Hippocampal formation (tissue), 2 donors: ENCODE results near the gene FAM50B.
A peak's percentile ranks its signal among the peaks of the same experiment; 100 is the strongest.

Experiments used
- DNase-seq, 2 donors: peaks; one replicate each; lab custom pipeline; 2025; lab: John Stamatoyannopoulos, UW

Gene FAM50B, protein sequence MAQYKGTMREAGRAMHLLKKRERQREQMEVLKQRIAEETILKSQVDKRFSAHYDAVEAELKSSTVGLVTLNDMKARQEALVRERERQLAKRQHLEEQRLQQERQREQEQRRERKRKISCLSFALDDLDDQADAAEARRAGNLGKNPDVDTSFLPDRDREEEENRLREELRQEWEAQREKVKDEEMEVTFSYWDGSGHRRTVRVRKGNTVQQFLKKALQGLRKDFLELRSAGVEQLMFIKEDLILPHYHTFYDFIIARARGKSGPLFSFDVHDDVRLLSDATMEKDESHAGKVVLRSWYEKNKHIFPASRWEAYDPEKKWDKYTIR

DNA sequence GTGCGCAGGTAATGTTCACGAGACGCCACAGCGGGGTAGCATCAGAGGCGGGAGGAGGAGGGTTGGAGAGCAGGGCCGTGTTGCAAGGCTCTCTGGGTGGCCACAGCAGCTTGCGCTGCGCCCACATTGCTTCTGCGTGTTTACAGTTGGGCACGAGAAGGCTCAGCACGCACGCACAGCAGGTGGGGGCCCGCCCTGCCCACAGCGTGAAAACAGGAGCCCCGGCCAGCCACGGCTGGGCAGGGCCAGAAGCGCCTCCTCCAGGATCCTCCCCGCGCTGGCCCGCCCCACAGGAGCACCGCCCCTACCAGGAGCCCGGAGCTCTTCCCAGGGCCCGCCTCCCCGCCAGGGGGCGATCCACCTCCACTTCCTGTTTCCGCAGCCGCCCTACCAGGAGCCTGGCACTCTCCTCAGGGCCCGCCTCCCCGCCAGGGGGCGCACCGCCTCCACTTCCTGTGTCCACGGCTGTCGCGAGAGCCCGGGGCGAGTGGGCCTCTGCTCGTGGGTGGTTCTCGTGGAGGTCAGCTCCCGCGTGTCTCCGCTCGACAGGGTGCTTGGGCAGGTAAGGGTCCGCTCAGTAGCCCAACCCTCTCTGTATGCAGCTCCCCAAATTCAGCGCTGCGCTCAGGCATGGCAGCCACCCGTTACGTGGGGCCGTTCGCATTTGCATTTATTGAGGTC lies at the start of gene FAM50B:
FAM50B (plus strand) TSS at position 449 of the 681 bp plus-strand sequence. CDS start 439 bp downstream, outside the sequence.
- DNase-seq, result peak; percentile 88 to 89

DNA sequence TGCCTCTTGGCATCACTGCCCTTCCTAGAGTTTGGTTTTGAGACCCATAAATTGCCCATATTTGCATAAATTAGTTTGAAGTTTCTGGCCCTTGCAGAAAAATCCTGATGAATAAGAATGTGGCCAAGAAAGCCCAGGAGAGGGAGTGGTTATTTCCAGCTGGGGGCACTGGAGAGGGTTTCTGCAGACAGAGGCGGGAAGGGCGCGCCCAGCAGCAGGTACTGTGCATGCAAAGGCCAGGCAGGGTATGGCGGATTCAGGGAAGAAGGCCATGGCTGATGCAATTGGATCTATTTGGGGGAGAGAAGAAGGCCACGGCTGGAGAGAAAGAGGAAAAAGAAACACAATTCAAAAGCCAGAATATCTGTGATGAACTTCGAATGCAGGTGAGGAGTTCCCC lies 49.5 kb upstream of the FAM50B start:
- DNase-seq, result no peak

DNA sequence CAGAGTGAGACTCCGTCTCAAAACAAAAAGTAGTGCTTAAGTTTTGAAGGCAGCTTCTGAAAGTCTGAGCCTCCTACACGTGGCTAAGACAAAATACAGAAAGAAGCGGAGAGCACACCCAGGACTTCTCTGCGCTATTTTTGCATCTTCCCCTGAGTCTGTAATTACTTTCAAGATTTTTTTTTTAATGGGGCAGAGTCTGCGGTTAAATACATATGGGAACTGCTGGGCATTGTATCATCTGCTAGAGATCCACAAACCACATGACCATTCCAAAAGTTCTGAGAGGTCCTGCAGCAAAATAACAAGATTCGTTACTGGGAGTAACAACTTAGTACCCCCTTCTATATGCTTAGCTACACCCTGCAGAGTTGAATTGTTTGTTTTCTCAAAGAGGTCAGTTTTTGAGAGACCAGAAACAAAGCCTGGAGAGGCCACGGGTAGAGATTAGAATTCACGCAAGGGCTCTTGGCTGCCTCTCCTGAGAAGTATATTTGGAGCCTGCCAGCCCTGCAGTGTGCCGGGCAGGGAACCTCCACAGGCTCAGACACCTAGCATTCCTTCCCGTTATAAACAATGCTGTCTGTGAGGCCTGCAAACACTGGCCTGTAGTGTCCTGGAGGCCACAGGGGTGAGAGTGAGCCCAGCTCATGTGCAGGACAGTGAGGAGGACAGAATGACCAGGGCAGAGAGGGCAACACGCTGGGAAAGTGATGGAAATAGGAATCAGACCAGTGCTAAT lies 48.2 kb upstream of the FAM50B start:
- no peak for DNase-seq

DNA sequence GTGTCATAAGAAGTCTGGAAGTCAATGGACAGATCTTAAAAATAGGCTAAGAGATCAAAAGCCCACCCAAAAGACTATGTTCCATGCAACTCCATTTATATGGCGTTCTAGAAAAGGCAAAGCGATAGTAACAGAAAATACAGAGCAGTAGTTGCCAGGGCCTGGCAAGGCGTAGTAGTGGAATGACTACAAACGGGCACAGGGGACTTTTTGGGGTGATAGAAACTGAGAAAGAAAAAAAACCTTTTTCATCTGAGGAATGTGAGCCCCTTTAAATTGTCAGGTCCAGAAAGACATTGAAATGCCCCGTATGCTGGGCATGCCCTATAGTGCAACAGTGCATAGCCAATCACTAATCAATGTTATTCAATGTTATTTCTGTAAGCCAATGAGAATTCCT lies 47.2 kb upstream of the FAM50B start:
- DNase-seq, result no peak

DNA sequence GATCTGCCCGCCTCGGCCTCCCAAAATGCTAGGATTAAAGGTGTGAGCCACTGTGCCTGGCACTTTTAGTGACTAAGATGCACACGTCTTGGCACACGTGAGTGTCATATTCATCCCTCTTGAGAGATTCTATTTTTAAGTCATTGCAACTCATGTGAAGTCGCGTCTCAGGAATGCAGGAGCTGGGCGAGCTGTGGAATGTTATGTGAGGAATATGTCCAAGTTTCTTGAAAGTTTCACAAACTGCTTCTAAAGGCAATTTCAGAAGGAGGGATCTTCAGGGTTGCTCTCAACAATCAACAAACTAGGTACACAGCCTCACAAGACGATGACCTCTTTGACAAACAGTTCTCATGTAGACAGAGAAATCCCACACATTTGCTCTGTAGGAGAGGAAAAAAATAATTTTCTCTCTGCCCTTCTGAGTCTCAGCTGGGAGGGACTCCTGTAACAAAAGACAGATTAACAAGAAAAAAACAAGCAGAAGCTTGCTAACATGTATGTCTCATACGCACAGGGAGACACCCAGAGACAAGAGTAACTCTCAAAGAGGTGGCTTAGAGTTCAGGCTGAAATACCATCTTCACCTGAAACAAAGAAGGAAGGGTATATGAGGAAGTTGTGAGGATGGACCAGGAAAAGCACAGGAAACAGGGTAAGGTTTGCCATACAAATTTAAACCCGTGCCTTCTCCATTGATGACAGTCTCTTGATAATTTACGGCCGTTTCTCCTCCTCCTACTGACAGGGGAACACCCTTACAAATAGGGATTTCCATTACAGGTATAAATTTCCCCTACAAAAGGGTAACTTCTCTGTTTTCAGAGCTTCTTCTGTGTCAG lies 45.3 kb upstream of the FAM50B start:
- DNase-seq, result no peak

DNA sequence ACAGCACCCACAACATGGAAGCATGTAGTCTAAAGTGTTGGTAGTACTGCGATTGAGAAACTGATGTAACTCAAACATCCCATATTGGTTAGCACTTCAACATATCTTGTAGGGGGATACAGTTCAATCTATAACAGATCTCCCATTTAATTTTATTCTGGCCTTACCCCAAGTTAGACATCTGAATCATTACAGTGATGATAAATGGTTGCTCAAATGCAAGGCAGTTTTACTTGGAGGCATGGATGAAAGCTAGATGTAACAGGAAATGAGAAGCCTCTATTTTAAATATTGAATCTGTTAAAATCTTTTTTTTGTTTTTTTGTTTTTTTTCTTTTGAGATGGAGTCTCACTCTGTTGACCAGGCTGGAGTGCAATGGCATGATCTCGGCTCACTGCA lies 44.2 kb upstream of the FAM50B start:
- DNase-seq, result no peak

DNA sequence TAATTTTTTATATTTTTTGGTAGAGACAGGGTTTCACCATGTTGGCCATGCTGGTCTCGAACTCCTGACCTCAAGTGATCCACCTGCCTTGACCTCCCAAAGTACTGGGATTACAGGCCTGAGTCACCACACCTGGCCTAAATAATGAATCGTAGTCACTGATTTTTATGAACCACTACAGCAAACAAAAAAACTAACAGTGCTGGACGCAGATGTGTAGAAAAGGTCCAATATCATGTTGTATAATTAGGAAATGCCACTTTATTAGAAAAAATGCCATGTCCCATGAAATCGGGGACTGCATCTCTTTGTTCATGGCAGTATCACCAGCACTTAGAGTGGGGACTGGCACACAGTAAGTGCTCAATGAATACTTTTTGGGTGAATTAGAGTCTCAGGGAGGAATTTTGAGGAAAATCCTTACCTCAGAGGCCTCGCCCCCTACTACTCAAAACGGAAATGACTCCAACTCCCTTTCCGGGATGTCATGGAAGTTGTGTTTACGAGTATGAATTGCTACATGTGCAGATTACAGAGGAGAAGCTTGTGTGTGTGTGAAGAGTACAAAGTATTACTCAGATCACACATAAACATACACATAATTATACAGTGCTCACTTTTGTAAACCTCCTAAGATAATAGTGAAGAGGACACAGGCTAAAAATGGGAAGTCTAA lies 43.6 kb upstream of the FAM50B start:
- no peak for DNase-seq

DNA sequence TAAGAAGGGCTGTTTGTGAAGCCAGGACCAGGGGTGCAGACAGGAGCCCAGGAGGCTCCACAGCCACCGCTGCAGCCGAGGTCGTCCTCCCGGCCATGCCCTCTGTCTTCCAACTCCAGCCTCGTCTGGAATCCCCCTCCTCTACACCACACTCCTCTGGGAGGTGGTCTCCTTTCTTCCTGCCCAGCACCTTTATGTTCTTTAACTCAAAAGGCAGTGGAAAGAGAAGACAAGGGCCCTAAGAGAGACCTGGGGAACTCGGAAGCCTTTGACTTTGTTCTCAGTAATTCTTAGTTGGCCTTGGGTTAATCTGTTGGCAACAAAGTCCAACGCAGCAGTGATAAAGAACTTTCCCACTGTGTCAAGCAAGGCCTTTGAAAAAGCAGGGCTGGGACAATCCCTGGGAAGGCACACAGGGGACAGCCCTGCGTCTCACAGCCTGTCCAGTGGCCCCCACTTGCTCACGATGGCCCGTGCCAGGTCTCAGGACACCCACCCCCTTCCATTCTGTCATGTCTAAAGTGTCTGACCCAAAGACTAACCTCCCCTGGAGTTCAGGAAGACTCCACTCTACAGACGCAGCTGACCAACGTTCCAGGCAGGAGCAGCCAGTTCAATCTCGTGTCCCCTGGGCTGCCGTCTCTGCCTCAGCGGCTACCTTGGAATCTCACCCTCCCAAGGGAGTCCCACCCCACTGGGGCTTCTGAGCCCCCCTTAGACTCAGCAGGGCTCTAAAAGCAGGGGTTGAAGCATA lies 42.8 kb upstream of the FAM50B start:
- no peak for DNase-seq

DNA sequence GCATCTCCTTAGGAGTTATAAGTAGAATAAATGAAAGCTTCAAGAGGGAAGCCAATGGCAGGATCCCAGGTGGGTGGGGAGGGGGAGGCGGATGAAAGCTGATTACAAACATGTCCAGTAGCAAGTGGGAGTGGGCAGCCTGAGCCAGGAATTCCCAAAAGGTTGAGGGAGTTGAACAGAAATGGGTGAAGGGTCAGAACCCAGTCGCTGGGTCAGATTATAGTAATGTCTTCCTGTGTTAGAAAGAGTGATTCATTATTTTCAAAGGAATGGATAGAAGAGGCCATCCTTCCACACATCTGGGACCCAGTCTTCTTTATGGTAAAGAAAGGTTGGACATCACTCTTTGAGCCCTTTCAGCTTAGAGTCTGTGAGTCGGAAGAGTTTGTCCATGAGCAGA lies 41.0 kb upstream of the FAM50B start:
- no peak for DNase-seq

DNA sequence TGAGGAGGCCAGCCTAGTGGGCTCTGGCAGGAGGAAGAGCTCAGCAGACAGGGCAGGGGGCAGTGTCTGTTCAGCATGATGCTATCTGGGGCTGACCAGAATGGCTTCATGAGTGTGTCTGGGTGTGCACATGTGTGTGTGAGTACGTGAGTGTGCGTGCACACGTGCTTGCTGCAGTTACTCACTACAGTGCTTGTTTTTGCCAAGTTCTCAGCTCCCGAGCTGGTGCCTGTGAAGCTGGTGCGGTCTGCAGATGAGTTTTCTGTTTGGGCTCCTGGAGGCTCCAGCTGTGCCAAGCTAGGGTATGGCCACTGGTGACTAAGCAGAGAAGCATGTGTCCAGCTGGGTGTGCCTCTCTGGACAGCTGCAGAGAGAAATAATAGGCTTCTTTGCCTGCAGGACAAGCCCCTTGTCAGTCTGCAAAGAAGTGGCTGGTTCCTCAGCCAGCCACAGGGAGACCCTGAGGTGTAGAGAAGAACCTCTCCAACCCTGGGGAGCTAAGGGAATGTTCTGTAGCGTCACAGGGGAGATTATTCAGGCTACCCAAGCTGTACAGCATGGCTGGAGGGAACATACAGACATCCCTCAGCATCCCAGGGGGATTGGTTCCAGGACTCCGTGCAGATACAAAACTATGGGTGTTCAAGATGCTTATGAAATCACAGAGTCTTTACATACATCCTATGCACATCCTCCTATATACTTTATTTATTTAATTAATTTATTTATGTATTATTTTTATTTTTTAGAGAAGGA lies 40.2 kb upstream of the FAM50B start:
- DNase-seq, result peak in 1 of 2 donors; percentile 23

DNA sequence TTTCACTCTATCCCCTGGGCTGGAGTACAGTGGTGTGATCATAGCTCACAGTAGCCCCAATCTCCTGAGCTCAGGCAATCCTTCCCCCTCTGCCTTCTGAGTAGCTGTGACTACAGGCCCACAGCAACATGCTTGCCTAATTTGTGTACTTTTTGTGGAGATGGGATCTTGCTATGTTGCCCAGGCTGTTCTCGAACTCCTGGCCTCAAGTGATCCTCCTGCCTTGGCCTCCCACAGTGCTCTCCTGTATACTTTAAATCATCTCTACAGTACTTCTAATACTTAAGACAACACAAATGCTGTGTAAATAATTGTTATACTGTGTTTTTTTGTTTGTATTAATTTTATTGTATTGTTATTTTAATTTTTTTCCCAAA lies 39.7 kb upstream of the FAM50B start:
- no peak for DNase-seq

DNA sequence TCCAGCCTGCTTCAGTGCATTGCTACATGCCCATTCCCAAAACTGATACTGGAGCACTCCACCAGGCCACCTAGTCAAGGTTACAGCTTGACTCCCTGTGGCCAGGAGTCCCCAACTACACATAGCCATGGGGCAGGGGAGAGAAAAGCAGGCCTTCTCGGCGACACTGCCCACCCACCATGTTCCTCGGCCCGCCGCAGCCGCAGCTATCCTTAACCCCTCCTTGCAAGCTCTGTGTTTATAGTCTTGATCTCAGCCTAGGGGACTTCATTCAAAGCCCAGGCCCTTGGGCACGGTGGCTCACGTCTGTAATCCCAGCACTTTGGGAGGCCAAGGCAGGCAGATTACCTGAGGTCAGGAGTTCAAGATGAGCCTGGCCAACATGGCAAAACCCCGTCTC lies 39.2 kb upstream of the FAM50B start:
- no peak for DNase-seq

DNA sequence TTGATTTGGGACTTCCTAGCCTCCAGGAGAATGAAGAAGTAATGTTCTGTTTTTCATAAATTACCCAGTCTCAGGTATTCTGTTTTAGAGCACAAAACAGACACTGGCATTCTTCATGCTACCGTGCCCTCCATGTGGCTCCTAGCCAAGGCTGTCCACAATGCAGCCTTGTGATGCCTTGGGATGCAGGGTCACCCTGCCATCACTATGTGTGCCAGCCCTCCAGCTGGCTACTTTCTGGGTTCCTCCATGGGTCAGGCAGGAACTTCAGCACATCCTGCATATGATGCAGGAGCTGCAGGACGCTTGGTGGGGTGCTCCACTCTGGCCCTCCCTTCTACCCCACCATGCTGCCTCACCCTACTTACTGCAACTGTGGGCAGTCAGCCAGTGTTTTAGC lies 38.0 kb upstream of the FAM50B start:
- peak in 1 of 2 donors; percentile 25 for DNase-seq

DNA sequence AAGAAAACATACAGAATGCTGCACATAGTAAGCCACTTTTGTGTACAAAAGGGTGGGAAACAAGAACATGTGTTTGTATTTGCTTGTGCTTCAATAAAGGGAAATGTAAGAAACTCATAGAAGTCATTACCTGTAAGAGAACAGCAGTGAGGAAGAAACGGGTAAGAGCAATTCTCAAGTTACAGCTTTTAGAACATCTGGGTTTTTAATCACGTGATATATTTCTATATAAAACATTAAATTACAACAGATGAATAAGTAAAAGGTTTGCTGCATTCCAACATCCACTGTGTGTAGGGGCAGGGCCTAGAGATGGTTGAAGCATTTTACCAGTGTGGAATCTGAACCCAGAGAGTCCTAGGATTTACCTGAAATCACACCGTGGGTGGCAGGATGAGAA lies 36.6 kb upstream of the FAM50B start:
- DNase-seq, result no peak

DNA sequence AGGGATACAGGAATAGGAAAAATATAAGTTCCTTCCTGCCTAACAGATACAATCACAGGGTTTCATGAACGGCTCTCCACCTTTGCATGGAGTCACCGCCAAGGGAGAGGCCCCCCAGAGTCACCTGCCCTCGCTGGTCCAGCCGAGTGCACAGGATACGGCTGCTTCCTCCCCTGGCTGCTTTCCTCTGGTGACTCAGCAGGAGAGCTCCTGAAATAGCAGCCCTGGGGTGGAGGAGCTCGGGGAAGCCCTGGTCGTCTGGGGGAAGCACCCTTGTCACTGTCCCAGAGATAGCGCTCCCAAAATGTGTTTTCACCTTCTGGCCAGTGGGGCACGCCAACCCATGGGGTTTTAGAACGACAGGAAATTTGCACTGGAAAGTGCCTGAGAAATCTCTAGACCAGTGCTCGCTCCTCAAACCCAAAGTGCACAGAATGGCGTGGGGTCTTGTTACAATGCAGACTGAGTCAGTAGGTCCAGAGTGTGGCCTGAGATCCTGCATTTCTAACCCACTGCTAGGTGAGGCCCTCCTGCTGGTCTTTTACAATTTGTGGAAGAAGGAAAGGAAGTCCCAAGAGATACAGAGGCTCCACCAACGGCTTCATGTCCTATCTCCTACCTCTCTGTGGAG lies 35.9 kb upstream of the FAM50B start:
- DNase-seq, result no peak

DNA sequence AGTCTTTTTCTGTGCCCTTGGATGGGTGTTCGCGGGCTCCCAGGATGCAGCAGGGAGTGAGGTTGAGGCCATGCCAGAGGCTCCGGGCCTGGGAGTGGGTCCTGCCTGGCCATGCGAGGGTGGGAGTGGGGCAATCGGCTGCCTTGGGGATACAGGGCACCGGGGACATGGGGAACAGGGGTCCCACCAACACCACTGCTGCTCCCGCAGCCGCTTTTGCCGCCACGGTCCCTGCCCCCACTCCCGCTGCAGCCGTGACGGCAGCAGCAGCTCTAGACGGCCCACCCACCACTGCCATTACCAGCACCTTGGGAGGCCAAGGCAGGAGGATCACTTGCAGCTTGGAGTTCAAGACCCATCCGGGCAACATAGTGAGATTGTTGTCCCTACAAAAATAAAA lies 35.3 kb upstream of the FAM50B start:
- no peak for DNase-seq

DNA sequence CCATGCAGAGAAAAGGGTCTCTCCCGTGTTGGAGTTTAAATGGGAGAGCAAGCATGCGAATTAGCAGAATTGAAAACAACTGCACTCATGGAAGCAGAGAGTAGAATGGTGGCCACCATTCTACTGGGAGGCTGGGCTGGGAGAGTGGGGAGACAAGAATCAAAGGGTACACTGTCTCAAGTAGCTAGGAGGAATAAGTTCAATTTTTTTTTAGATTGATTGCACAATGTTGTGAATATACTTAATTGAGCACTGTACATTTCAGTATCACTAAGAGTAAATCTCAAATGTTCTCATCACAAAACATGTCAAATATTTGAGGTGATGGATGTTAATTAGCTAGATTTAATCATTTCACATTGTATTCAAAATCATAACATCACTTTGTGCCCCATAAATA lies 34.6 kb upstream of the FAM50B start:
- DNase-seq, result no peak

DNA sequence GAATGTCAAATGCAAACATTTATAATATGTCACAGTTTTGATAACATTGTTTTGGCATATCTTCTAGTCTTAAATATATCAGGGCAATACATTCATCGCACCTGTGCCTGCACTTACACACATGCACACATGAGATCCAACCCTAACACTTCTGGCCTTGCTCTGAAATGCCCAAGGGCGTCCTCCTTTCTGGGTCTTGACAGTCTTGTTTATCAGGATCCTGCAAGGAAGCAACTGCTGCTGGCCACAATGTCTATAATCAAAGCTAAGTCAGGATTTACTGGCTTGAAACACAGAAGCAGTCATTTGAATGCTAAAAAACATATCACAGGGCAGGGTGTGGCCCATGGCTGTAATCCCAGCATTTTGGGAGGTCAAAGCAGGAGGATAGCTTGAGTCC lies 32.9 kb upstream of the FAM50B start:
- no peak for DNase-seq
